NT2/D1 (cell line): Measurements from ENCODE around the gene LRFN2.

Experiments
- SUZ12 ChIP-seq: IDR thresholded peaks from 2 replicates; pipeline ENCODE4 v1.6.1; 2011; ENCODE audit not compliant: insufficient read length, insufficient read depth; ENCODE audit errors: extremely low read depth
- ZNF274 ChIP-seq: IDR thresholded peaks from 2 replicates; pipeline ENCODE4 v1.6.1; 2011; ENCODE audit warnings: mild to moderate bottlenecking, low read depth, low read length

DNA sequence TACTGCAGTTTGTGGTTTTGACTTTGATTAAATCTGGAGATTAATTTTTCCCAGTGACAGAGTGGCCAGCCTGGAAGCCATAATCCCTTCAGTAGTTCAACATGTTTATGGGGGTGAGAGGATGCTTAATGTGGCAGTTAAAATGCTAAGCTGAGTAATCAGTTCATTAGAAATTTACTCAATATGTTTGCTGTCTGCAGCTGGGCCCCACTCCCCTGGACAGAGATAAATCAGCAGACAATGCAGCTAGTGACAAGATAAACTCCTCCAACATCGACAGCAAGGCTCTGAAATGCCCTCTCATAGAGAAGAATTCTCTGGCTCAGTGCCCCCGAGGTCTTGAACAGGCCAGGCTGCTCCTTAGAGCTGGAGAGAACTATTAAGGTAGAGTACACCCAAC lies 101.9 kb downstream of the LRFN2 start:
- no peak for TF ChIP-seq ZNF274
- TF ChIP-seq SUZ12: no peak
